Right atrium auricular region (tissue), 2 donors: ENCODE data around the gene TPI1. TPM values are rescaled to one million over a fixed set of nuclear protein-coding genes. Genes with fewer than 3 reads are reported as not detected.
A peak's percentile ranks its signal among the peaks of the same experiment; 100 is the strongest.

ENCODE experiments used
- DNase-seq: peaks from one replicate; pipeline ENCODE4 v3.0.0-alpha.2; 2019; ENCODE audit warnings: low spot score
- H3K27ac ChIP-seq, 2 donors: fragments of 200-600 bp; sonication (generic); 1 replicate in 1 of 2; 2 replicates in 1 of 2; pipeline ENCODE4 v1.5.1; 2016 to 2019
- H3K27me3 ChIP-seq, 2 donors: fragments of 200-600 bp; sonication (generic); one replicate each; pipeline versions ENCODE4 v1.5.1 to v1.6.0; 2017 to 2019
- H3K36me3 ChIP-seq: fragments of 200-600 bp; sonication (generic); one replicate; pipeline ENCODE4 v1.5.1; 2016
- H3K4me1 ChIP-seq, 2 donors: fragments of 200-600 bp; sonication (generic); one replicate each; pipeline versions ENCODE4 v1.5.1 to v1.6.0; 2017 to 2019
- H3K4me3 ChIP-seq, 2 donors: fragments of 200-600 bp; sonication (generic); 1 replicate in 1 of 2; 2 replicates in 1 of 2; pipeline ENCODE4 v1.5.1; 2017 to 2019; ENCODE audit warnings: mild to moderate bottlenecking in 1 of 2, moderate library complexity in 1 of 2
- H3K9me3 ChIP-seq, 2 donors: fragments of 200-600 bp; sonication (generic); one replicate each; pipeline ENCODE4 v1.5.1; 2019
- total RNA-seq, 2 donors: library from RNA; depleted of rRNA; stranded (reverse); fragments of >200 nt; gene quantifications; one replicate each; pipeline ENCODE4 v1.1.0, GENCODE V29; 2016
- TF ChIP-seq, protein P1 (sequence below), 2 donors: fragments of 200-600 bp; sonication (generic); IDR thresholded peaks; one replicate each; pipeline ENCODE4 v1.5.1; 2019; ENCODE audit warnings: antibody characterized with exemption in 2 of 2

TPI1 gene
- total RNA-seq, 2 donors from 2014 or later: 755 to 842 TPM

DNA sequence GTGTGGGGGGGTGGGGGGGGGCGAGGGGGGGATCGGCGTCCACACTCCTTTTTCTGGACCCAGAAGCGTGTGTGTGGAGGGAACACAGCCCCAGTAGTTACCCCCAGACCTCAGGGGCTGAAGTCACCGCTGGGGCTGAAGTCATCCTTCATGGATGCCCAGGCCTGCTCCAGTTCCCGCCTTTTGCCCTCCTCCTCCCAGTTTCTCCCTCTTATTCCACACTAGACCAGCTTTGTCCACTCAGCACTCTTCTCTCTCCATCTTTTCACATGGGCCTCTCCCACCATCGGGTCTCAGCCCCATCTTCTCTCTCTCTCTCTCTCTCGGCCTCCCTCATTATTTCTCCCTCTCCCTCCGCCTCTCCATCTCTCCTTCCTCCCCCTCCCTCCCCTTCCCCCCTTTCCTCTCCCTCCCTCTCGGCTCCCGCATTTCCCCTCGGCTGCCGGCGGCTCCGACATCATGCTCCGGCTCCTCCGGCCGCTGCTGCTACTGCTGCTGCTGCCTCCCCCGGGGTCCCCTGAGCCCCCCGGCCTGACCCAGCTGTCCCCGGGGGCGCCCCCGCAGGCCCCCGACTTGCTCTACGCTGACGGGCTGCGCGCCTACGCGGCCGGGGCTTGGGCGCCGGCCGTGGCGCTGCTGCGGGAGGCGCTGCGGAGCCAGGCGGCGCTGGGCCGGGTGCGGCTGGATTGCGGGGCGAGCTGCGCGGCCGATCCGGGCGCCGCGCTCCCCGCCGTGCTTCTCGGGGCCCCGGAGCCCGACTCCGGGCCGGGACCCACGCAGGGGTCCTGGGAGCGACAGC lies 39.1 kb upstream of the TPI1 start, which contains the start of gene P3H3:
Gene P3H3, plus strand, starts transcription at position 426 of the 799 bp plus-strand sequence. Its CDS starts 34 bp downstream, at position 460.
- peak within 1 kb of the TSS; percentile 84 to 91 for H3K27ac ChIP-seq
- peaks cover under 1% of the 10 kb centered on the region for H3K36me3 ChIP-seq
- H3K27me3 ChIP-seq: no peaks in the 10 kb centered on the region
- H3K4me3 ChIP-seq: peak within 1 kb of the TSS; percentile 75 to 83
- H3K4me1 ChIP-seq: peaks cover 0 to 39% of the 10 kb centered on the region in 2 donors
- TF ChIP-seq, protein P1, sequence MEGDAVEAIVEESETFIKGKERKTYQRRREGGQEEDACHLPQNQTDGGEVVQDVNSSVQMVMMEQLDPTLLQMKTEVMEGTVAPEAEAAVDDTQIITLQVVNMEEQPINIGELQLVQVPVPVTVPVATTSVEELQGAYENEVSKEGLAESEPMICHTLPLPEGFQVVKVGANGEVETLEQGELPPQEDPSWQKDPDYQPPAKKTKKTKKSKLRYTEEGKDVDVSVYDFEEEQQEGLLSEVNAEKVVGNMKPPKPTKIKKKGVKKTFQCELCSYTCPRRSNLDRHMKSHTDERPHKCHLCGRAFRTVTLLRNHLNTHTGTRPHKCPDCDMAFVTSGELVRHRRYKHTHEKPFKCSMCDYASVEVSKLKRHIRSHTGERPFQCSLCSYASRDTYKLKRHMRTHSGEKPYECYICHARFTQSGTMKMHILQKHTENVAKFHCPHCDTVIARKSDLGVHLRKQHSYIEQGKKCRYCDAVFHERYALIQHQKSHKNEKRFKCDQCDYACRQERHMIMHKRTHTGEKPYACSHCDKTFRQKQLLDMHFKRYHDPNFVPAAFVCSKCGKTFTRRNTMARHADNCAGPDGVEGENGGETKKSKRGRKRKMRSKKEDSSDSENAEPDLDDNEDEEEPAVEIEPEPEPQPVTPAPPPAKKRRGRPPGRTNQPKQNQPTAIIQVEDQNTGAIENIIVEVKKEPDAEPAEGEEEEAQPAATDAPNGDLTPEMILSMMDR (IDR thresholded peaks at IDR 0.05): no peak
- no peak for DNase-seq
- no peaks in the 10 kb centered on the region for H3K9me3 ChIP-seq

- Histone ChIP-seq H3K4me1 (peaks cover 0 to 39% of the 10 kb centered on the region in 2 donors), H3K27ac (peak overlapping the region; percentile 84 to 91), H3K27me3 (no peaks in the 10 kb centered on the region), H3K36me3 (peaks cover 8% of the 10 kb centered on the region), H3K4me3 (peak overlapping the region; percentile 75 to 83), H3K9me3 (no peaks in the 10 kb centered on the region)
- DNase-seq: no peak
- TF ChIP-seq, protein P1 (IDR thresholded peaks at IDR 0.05): no peak
Measured at GRCh38 chr12:6828781-6829535, 38.4 kb upstream of the TPI1 start.

- H3K36me3 ChIP-seq: peaks cover 8% of the 10 kb centered on the region
- DNase-seq: no peak
- TF ChIP-seq, protein P1 (IDR thresholded peaks at IDR 0.05): no peak
- H3K9me3 ChIP-seq: no peaks in the 10 kb centered on the region
- H3K27ac ChIP-seq: peak overlapping the region; percentile 84 to 91
- peak overlapping the region; percentile 75 to 83 for H3K4me3 ChIP-seq
- H3K4me1 ChIP-seq: peaks cover 0 to 39% of the 10 kb centered on the region in 2 donors
- no peaks in the 10 kb centered on the region for H3K27me3 ChIP-seq
Measured at GRCh38 chr12:6829536-6830220, 37.7 kb upstream of the TPI1 start.

- Histone ChIP-seq H3K4me3 (no peak overlapping the region), H3K4me1 (peaks cover 0 to 33% of the 10 kb centered on the region in 2 donors), H3K36me3 (peaks cover 8% of the 10 kb centered on the region), H3K27me3 (no peaks in the 10 kb centered on the region), H3K9me3 (no peaks in the 10 kb centered on the region), H3K27ac (peak overlapping the region in 1 of 2 donors; percentile 84)
- no peak for DNase-seq
- TF ChIP-seq, protein P1 (IDR thresholded peaks at IDR 0.05): no peak
Measured at GRCh38 chr12:6830286-6830890, 36.9 kb upstream of the TPI1 start.

GRCh38 chr12:6830999-6831398 lies 36.3 kb upstream of the TPI1 start:
- H3K4me3 ChIP-seq: no peak overlapping the region
- H3K36me3 ChIP-seq: peaks cover 12% of the 10 kb centered on the region
- DNase-seq: no peak
- TF ChIP-seq, protein P1 (IDR thresholded peaks at IDR 0.05): no peak
- peaks cover 0 to 33% of the 10 kb centered on the region in 2 donors for H3K4me1 ChIP-seq
- H3K27me3 ChIP-seq: no peaks in the 10 kb centered on the region
- H3K9me3 ChIP-seq: no peaks in the 10 kb centered on the region
- H3K27ac ChIP-seq: no peak overlapping the region
